ENCODE measurements around the gene MLNR.

MLNR gene

DNA sequence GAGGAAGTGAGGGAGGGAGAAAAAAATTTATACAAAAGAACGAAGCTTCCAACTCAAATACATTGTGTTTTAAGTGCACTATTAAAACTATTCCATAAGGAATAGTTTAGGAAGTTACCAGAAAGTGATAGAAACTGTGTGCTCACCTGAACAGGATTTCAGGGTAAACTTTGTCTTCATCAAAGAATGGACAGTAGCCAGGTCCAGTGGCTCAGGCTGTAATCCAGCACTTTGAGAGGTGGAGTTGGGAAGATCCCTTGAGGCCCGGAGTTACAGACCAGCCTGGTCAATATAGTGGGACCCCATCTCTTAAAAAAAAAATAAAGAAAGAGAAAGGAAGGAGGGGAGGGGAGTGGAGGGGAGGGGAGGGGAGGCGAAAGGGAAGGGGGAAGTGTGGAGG is 14.6 kb downstream of the MLNR start:
- H3K4me1 ChIP-seq (ENCODE audit: control insufficient read depth, insufficient read depth, low read length): peaks cover 3% of the 10 kb centered on the region
- no peaks in the 10 kb centered on the region for H3K9me3 ChIP-seq (ENCODE audit: control insufficient read depth in 2 of 2, low read length in 2 of 2)
- H3K27me3 ChIP-seq (ENCODE audit: control insufficient read depth in 1 of 2, insufficient read depth in 2 of 2, low read length in 2 of 2): no peaks in the 10 kb centered on the region
- no peak overlapping the region for H3K27ac ChIP-seq (ENCODE audit: low read length)
- H3K9ac ChIP-seq (ENCODE audit: low read length in 2 of 2): no peak overlapping the region
- no peaks in the 10 kb centered on the region for H3K36me3 ChIP-seq (ENCODE audit: control insufficient read depth in 2 of 2, insufficient read depth in 2 of 2, low read length in 2 of 2)
- no peak overlapping the region for H3K4me3 ChIP-seq (ENCODE audit: low read length in 2 of 2)

GRCh38 chr13:49235856-49236431 is 15.8 kb downstream of the MLNR start:
- Histone ChIP-seq H3K9ac (ENCODE audit: low read length in 2 of 2) (no peak overlapping the region), H3K4me1 (ENCODE audit: control insufficient read depth, insufficient read depth, low read length) (peaks cover 6% of the 10 kb centered on the region), H3K27ac (ENCODE audit: low read length) (no peak overlapping the region), H3K36me3 (ENCODE audit: control insufficient read depth in 2 of 2, insufficient read depth in 2 of 2, low read length in 2 of 2) (no peaks in the 10 kb centered on the region), H3K27me3 (ENCODE audit: control insufficient read depth in 1 of 2, insufficient read depth in 2 of 2, low read length in 2 of 2) (no peaks in the 10 kb centered on the region), H3K4me3 (ENCODE audit: low read length in 2 of 2) (no peak overlapping the region), H3K9me3 (ENCODE audit: control insufficient read depth in 2 of 2, low read length in 2 of 2) (no peaks in the 10 kb centered on the region)

- no peak overlapping the region for H3K4me3 ChIP-seq (ENCODE audit: low read length in 2 of 2)
- no peaks in the 10 kb centered on the region for H3K9me3 ChIP-seq (ENCODE audit: control insufficient read depth in 2 of 2, low read length in 2 of 2)
- no peaks in the 10 kb centered on the region for H3K36me3 ChIP-seq (ENCODE audit: control insufficient read depth in 2 of 2, insufficient read depth in 2 of 2, low read length in 2 of 2)
- H3K27ac ChIP-seq (ENCODE audit: low read length): no peak overlapping the region
- H3K9ac ChIP-seq (ENCODE audit: low read length in 2 of 2): no peak overlapping the region
- no peaks in the 10 kb centered on the region for H3K27me3 ChIP-seq (ENCODE audit: control insufficient read depth in 1 of 2, insufficient read depth in 2 of 2, low read length in 2 of 2)
- peaks cover 19% of the 10 kb centered on the region for H3K4me1 ChIP-seq (ENCODE audit: control insufficient read depth, insufficient read depth, low read length)
Measured at GRCh38 chr13:49238621-49239020, 18.5 kb downstream of the MLNR start.

DNA sequence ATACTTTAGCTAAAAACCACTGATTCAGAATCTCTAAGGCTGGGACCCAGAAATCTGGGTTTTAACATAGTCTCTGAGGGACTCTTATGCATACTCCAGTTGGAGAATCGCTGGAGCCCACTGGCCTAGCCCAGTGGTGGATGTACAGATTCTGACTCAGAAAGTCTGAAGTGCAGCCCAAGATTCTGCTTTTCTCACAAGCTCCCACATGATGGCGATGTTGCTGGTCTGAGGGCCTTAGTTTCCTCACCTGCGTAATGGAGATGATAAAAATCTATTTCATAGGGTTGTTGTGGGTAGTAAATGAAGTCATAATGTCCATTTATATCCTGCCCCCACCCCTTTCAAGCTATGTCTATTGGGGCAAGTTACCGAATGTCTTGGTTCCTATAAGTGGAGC is 19.9 kb downstream of the MLNR start:
- H3K27ac ChIP-seq (ENCODE audit: low read length): no peak overlapping the region
- no peaks in the 10 kb centered on the region for H3K9me3 ChIP-seq (ENCODE audit: control insufficient read depth in 2 of 2, low read length in 2 of 2)
- H3K4me1 ChIP-seq (ENCODE audit: control insufficient read depth, insufficient read depth, low read length): peaks cover 21% of the 10 kb centered on the region
- no peaks in the 10 kb centered on the region for H3K36me3 ChIP-seq (ENCODE audit: control insufficient read depth in 2 of 2, insufficient read depth in 2 of 2, low read length in 2 of 2)
- no peak overlapping the region for H3K9ac ChIP-seq (ENCODE audit: low read length in 2 of 2)
- H3K4me3 ChIP-seq (ENCODE audit: low read length in 2 of 2): no peak overlapping the region
- no peaks in the 10 kb centered on the region for H3K27me3 ChIP-seq (ENCODE audit: control insufficient read depth in 1 of 2, insufficient read depth in 2 of 2, low read length in 2 of 2)

GRCh38 chr13:49241296-49241695 is 21.2 kb downstream of the MLNR start:
- H3K27ac ChIP-seq (ENCODE audit: low read length): peak overlapping the region; percentile 37
- H3K9me3 ChIP-seq (ENCODE audit: control insufficient read depth in 2 of 2, low read length in 2 of 2): no peaks in the 10 kb centered on the region

DNA sequence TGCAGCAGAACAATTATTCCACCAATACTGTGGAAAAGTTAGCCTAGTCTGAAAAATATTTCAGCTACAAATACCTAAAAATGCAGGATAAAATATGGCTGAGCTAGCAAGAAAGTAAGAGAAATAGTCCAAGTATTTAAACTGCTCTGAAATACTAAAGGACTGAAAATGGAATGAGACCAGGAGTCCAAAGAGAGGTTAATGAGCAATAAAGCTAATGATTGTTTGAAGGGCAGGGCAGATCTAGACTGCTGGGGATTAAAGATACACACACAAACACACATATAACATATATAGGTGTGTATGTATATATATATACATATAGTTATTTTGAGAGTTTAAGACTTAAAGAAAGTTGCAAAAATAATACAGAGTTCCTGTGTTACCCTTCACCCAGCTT is 25.0 kb downstream of the MLNR start:
- Histone ChIP-seq H3K9ac (ENCODE audit: low read length in 2 of 2) (no peak overlapping the region), H3K27ac (ENCODE audit: low read length) (no peak overlapping the region), H3K36me3 (ENCODE audit: control insufficient read depth in 2 of 2, insufficient read depth in 2 of 2, low read length in 2 of 2) (no peaks in the 10 kb centered on the region), H3K27me3 (ENCODE audit: control insufficient read depth in 1 of 2, insufficient read depth in 2 of 2, low read length in 2 of 2) (no peaks in the 10 kb centered on the region), H3K9me3 (ENCODE audit: control insufficient read depth in 2 of 2, low read length in 2 of 2) (no peaks in the 10 kb centered on the region), H3K4me1 (ENCODE audit: control insufficient read depth, insufficient read depth, low read length) (peaks cover 33% of the 10 kb centered on the region), H3K4me3 (ENCODE audit: low read length in 2 of 2) (no peak overlapping the region)

More at GRCh38 chr13:49241296-49241695, 21.2 kb downstream of the MLNR start:
- no peak overlapping the region for H3K9ac ChIP-seq (ENCODE audit: low read length in 2 of 2)
- H3K27me3 ChIP-seq (ENCODE audit: control insufficient read depth in 1 of 2, insufficient read depth in 2 of 2, low read length in 2 of 2): no peaks in the 10 kb centered on the region
- H3K4me1 ChIP-seq (ENCODE audit: control insufficient read depth, insufficient read depth, low read length): peaks cover 18% of the 10 kb centered on the region
- H3K4me3 ChIP-seq (ENCODE audit: low read length in 2 of 2): no peak overlapping the region
- no peaks in the 10 kb centered on the region for H3K36me3 ChIP-seq (ENCODE audit: control insufficient read depth in 2 of 2, insufficient read depth in 2 of 2, low read length in 2 of 2)

GRCh38 chr13:49246850-49247642 is 26.9 kb downstream of the MLNR start:
- Histone ChIP-seq H3K9me3 (ENCODE audit: control insufficient read depth in 2 of 2, low read length in 2 of 2) (no peaks in the 10 kb centered on the region), H3K36me3 (ENCODE audit: control insufficient read depth in 2 of 2, insufficient read depth in 2 of 2, low read length in 2 of 2) (no peaks in the 10 kb centered on the region), H3K27me3 (ENCODE audit: control insufficient read depth in 1 of 2, insufficient read depth in 2 of 2, low read length in 2 of 2) (no peaks in the 10 kb centered on the region), H3K4me1 (ENCODE audit: control insufficient read depth, insufficient read depth, low read length) (peaks cover 25% of the 10 kb centered on the region), H3K4me3 (ENCODE audit: low read length in 2 of 2) (peak overlapping the region; percentile 78 to 99), H3K27ac (ENCODE audit: low read length) (peak overlapping the region; percentile 96), H3K9ac (ENCODE audit: low read length in 2 of 2) (peak overlapping the region; percentile 88 to 98)

- H3K9ac ChIP-seq (ENCODE audit: low read length in 2 of 2): peak within 1 kb of the TSS; percentile 88 to 98
- H3K9me3 ChIP-seq (ENCODE audit: control insufficient read depth in 2 of 2, low read length in 2 of 2): no peaks in the 10 kb centered on the region
- H3K4me3 ChIP-seq (ENCODE audit: low read length in 2 of 2): peak within 1 kb of the TSS; percentile 78 to 99
- H3K4me1 ChIP-seq (ENCODE audit: control insufficient read depth, insufficient read depth, low read length): peaks cover 22% of the 10 kb centered on the region
- no peaks in the 10 kb centered on the region for H3K36me3 ChIP-seq (ENCODE audit: control insufficient read depth in 2 of 2, insufficient read depth in 2 of 2, low read length in 2 of 2)
- H3K27ac ChIP-seq (ENCODE audit: low read length): peak within 1 kb of the TSS; percentile 96
- no peaks in the 10 kb centered on the region for H3K27me3 ChIP-seq (ENCODE audit: control insufficient read depth in 1 of 2, insufficient read depth in 2 of 2, low read length in 2 of 2)
Measured at GRCh38 chr13:49247643-49248621, 27.8 kb downstream of the MLNR start, which contains the start of gene CDADC1. Gene CDADC1, plus strand, starts transcription at chr13:49247925. Its CDS starts 113 bp downstream, at chr13:49248038.

GRCh38 chr13:49248622-49249002 is 28.5 kb downstream of the MLNR start:
- H3K9ac ChIP-seq (ENCODE audit: low read length in 2 of 2): peak overlapping the region; percentile 88 to 98

GRCh38 chr13:49251326-49251725 is 31.2 kb downstream of the MLNR start:
- Histone ChIP-seq H3K27me3 (ENCODE audit: control insufficient read depth in 1 of 2, insufficient read depth in 2 of 2, low read length in 2 of 2) (no peaks in the 10 kb centered on the region), H3K4me1 (ENCODE audit: control insufficient read depth, insufficient read depth, low read length) (peaks cover 20% of the 10 kb centered on the region), H3K9ac (ENCODE audit: low read length in 2 of 2) (no peak overlapping the region), H3K4me3 (ENCODE audit: low read length in 2 of 2) (no peak overlapping the region), H3K36me3 (ENCODE audit: control insufficient read depth in 2 of 2, insufficient read depth in 2 of 2, low read length in 2 of 2) (peaks cover 10 to 13% of the 10 kb centered on the region in 2 donors), H3K27ac (ENCODE audit: low read length) (no peak overlapping the region), H3K9me3 (ENCODE audit: control insufficient read depth in 2 of 2, low read length in 2 of 2) (no peaks in the 10 kb centered on the region)

More at GRCh38 chr13:49248622-49249002, 28.5 kb downstream of the MLNR start:
- Histone ChIP-seq H3K9me3 (ENCODE audit: control insufficient read depth in 2 of 2, low read length in 2 of 2) (no peaks in the 10 kb centered on the region), H3K27me3 (ENCODE audit: control insufficient read depth in 1 of 2, insufficient read depth in 2 of 2, low read length in 2 of 2) (no peaks in the 10 kb centered on the region), H3K4me1 (ENCODE audit: control insufficient read depth, insufficient read depth, low read length) (peaks cover 22% of the 10 kb centered on the region), H3K36me3 (ENCODE audit: control insufficient read depth in 2 of 2, insufficient read depth in 2 of 2, low read length in 2 of 2) (no peaks in the 10 kb centered on the region), H3K4me3 (ENCODE audit: low read length in 2 of 2) (peak overlapping the region; percentile 78 to 99), H3K27ac (ENCODE audit: low read length) (peak overlapping the region; percentile 96)
